AG10803 (cell line): ENCODE results near the gene KIF5C.

Source experiments
- DNase-seq: peaks from one replicate; pipeline ENCODE4 v3.0.0; 2010; ENCODE audit warnings: low read depth
- H3K4me3 ChIP-seq: 2 replicates; pipeline ENCODE4 v1.5.1; 2011; ENCODE audit warnings: mild to moderate bottlenecking, low read length, control low read depth
- CTCF ChIP-seq: conservative IDR thresholded peaks from 2 replicates; pipeline ENCODE4 v1.5.1; 2011; ENCODE audit warnings: mild to moderate bottlenecking, low read length, control low read depth, inconsistent platforms

KIF5C gene

GRCh38 chr2:149056541-149057255, 181.7 kb downstream of the KIF5C start:
- no peak for TF ChIP-seq CTCF
- H3K4me3 ChIP-seq, result no peak overlapping the region
- DNase-seq, result no peak

- DNase-seq, result no peak
- no peak for TF ChIP-seq CTCF
- no peak overlapping the region for H3K4me3 ChIP-seq
Observed at GRCh38 chr2:149057401-149057800, 182.4 kb downstream of the KIF5C start.

- no peak for DNase-seq
- TF ChIP-seq CTCF, result no peak
- H3K4me3 ChIP-seq, result no peak overlapping the region
Observed at GRCh38 chr2:149058936-149059335, 183.9 kb downstream of the KIF5C start.

GRCh38 chr2:149059822-149060221, 184.8 kb downstream of the KIF5C start:
- no peak for TF ChIP-seq CTCF
- H3K4me3 ChIP-seq, result no peak overlapping the region
- DNase-seq, result no peak

GRCh38 chr2:149061133-149061745, 186.2 kb downstream of the KIF5C start:
- no peak for TF ChIP-seq CTCF
- DNase-seq, result no peak
- no peak overlapping the region for H3K4me3 ChIP-seq

- no peak for TF ChIP-seq CTCF
- H3K4me3 ChIP-seq, result no peak overlapping the region
- no peak for DNase-seq
Observed at GRCh38 chr2:149062531-149062930, 187.5 kb downstream of the KIF5C start.

GRCh38 chr2:149063177-149063576, 188.2 kb downstream of the KIF5C start:
- DNase-seq, result no peak
- TF ChIP-seq CTCF, result no peak
- H3K4me3 ChIP-seq, result no peak overlapping the region
